Duodenal mucosa (tissue), 2 donors: ENCODE results near the gene PRDM2.

ENCODE experiments used
- H3K27ac ChIP-seq: one replicate; pipeline ENCODE4 v1.7.0; 2013; ENCODE audit warnings: low read depth, low read length
- H3K27me3 ChIP-seq, 2 donors: one replicate each; pipeline ENCODE4 v1.7.0; 2013; ENCODE audit warnings: low read length in 2 of 2, control low read depth in 1 of 2; ENCODE audit not compliant: insufficient read depth in 2 of 2, control insufficient read depth in 1 of 2
- H3K36me3 ChIP-seq, 2 donors: one replicate each; pipeline ENCODE4 v1.7.0; 2013; ENCODE audit warnings: low read length in 2 of 2, control low read depth in 1 of 2; ENCODE audit not compliant: insufficient read depth in 2 of 2, control insufficient read depth in 1 of 2
- H3K4me1 ChIP-seq, 2 donors: one replicate each; pipeline ENCODE4 v1.7.0; 2013; ENCODE audit warnings: low read length in 2 of 2, control low read depth in 1 of 2; ENCODE audit not compliant: insufficient read depth in 2 of 2, control insufficient read depth in 1 of 2
- H3K4me3 ChIP-seq, 2 donors: one replicate each; pipeline ENCODE4 v1.7.0; 2013; ENCODE audit warnings: low read length in 2 of 2, low read depth in 1 of 2
- H3K9ac ChIP-seq, 2 donors: one replicate each; pipeline ENCODE4 v1.7.0; 2013; ENCODE audit warnings: low read length in 2 of 2, low read depth in 1 of 2
- H3K9me3 ChIP-seq, 2 donors: one replicate each; pipeline ENCODE4 v1.7.0; 2013; ENCODE audit warnings: low read length in 2 of 2, control low read depth in 1 of 2; ENCODE audit not compliant: control insufficient read depth in 1 of 2

Gene PRDM2

GRCh38 chr1:13751458-13751871 is 51.5 kb downstream of the PRDM2 start:
- no peak overlapping the region for H3K27ac ChIP-seq
- H3K9ac ChIP-seq, result peak overlapping the region in 1 of 2 donors; percentile 85
- H3K36me3 ChIP-seq, result peaks cover 0 to 3% of the 10 kb centered on the region in 2 donors
- no peaks in the 10 kb centered on the region for H3K9me3 ChIP-seq
- peak overlapping the region in 1 of 2 donors; percentile 16 for H3K4me3 ChIP-seq
- no peaks in the 10 kb centered on the region for H3K27me3 ChIP-seq
- peaks cover 21 to 25% of the 10 kb centered on the region in 2 donors for H3K4me1 ChIP-seq

GRCh38 chr1:13751985-13752384 is 52.0 kb downstream of the PRDM2 start:
- Histone ChIP-seq H3K27ac (no peak overlapping the region), H3K9ac (no peak overlapping the region), H3K4me1 (peaks cover 21 to 29% of the 10 kb centered on the region in 2 donors), H3K4me3 (peak overlapping the region in 1 of 2 donors; percentile 16), H3K36me3 (peaks cover 0 to 3% of the 10 kb centered on the region in 2 donors), H3K9me3 (no peaks in the 10 kb centered on the region), H3K27me3 (no peaks in the 10 kb centered on the region)

- H3K9me3 ChIP-seq, result no peaks in the 10 kb centered on the region
- no peak overlapping the region for H3K4me3 ChIP-seq
- no peak overlapping the region for H3K9ac ChIP-seq
- H3K36me3 ChIP-seq, result peaks cover 0 to 3% of the 10 kb centered on the region in 2 donors
- H3K4me1 ChIP-seq, result peaks cover 21 to 32% of the 10 kb centered on the region in 2 donors
- no peaks in the 10 kb centered on the region for H3K27me3 ChIP-seq
- H3K27ac ChIP-seq, result no peak overlapping the region
These were observed 52.9 kb downstream of the PRDM2 start for GRCh38 chr1:13752852-13753251.

- H3K27ac ChIP-seq, result no peak overlapping the region
- peaks cover 16 to 27% of the 10 kb centered on the region in 2 donors for H3K4me1 ChIP-seq
- H3K9me3 ChIP-seq, result no peaks in the 10 kb centered on the region
- H3K36me3 ChIP-seq, result peaks cover 0 to 3% of the 10 kb centered on the region in 2 donors
- no peaks in the 10 kb centered on the region for H3K27me3 ChIP-seq
- no peak overlapping the region for H3K4me3 ChIP-seq
- no peak overlapping the region for H3K9ac ChIP-seq
These were observed 53.8 kb downstream of the PRDM2 start for GRCh38 chr1:13753636-13754402.

- Histone ChIP-seq H3K9ac (no peak overlapping the region), H3K27ac (no peak overlapping the region), H3K4me1 (peaks cover 16 to 33% of the 10 kb centered on the region in 2 donors), H3K27me3 (no peaks in the 10 kb centered on the region), H3K36me3 (peaks cover 0 to 3% of the 10 kb centered on the region in 2 donors), H3K9me3 (no peaks in the 10 kb centered on the region), H3K4me3 (no peak overlapping the region)
These were observed 54.6 kb downstream of the PRDM2 start for GRCh38 chr1:13754510-13755103.

- Histone ChIP-seq H3K9me3 (no peaks in the 10 kb centered on the region), H3K27me3 (no peaks in the 10 kb centered on the region), H3K9ac (no peak overlapping the region), H3K27ac (no peak overlapping the region), H3K4me1 (peaks cover 0 to 25% of the 10 kb centered on the region in 2 donors), H3K36me3 (peaks cover 0 to 3% of the 10 kb centered on the region in 2 donors), H3K4me3 (no peak overlapping the region)
These were observed 56.7 kb downstream of the PRDM2 start for GRCh38 chr1:13756557-13757315.

GRCh38 chr1:13757693-13758092 is 57.7 kb downstream of the PRDM2 start:
- H3K27me3 ChIP-seq, result no peaks in the 10 kb centered on the region
- H3K27ac ChIP-seq, result no peak overlapping the region
- no peak overlapping the region for H3K9ac ChIP-seq
- H3K4me3 ChIP-seq, result no peak overlapping the region
- peaks cover 0 to 3% of the 10 kb centered on the region in 2 donors for H3K36me3 ChIP-seq
- no peaks in the 10 kb centered on the region for H3K9me3 ChIP-seq
- peaks cover 0 to 23% of the 10 kb centered on the region in 2 donors for H3K4me1 ChIP-seq

GRCh38 chr1:13759072-13759471 is 59.1 kb downstream of the PRDM2 start:
- no peak overlapping the region for H3K4me3 ChIP-seq
- no peak overlapping the region for H3K9ac ChIP-seq
- no peaks in the 10 kb centered on the region for H3K36me3 ChIP-seq
- no peak overlapping the region for H3K27ac ChIP-seq
- H3K4me1 ChIP-seq, result peaks cover 0 to 22% of the 10 kb centered on the region in 2 donors
- H3K27me3 ChIP-seq, result no peaks in the 10 kb centered on the region
- no peaks in the 10 kb centered on the region for H3K9me3 ChIP-seq

- H3K4me3 ChIP-seq, result no peak overlapping the region
- H3K27ac ChIP-seq, result no peak overlapping the region
- H3K27me3 ChIP-seq, result no peaks in the 10 kb centered on the region
- H3K9me3 ChIP-seq, result no peaks in the 10 kb centered on the region
- no peaks in the 10 kb centered on the region for H3K36me3 ChIP-seq
- peaks cover 0 to 19% of the 10 kb centered on the region in 2 donors for H3K4me1 ChIP-seq
- no peak overlapping the region for H3K9ac ChIP-seq
These were observed 60.4 kb downstream of the PRDM2 start for GRCh38 chr1:13760340-13760739.

- H3K9me3 ChIP-seq, result no peaks in the 10 kb centered on the region
- H3K9ac ChIP-seq, result no peak overlapping the region
- H3K27me3 ChIP-seq, result no peaks in the 10 kb centered on the region
- no peak overlapping the region for H3K27ac ChIP-seq
- peaks cover 0 to 19% of the 10 kb centered on the region in 2 donors for H3K4me1 ChIP-seq
- H3K4me3 ChIP-seq, result no peak overlapping the region
- no peaks in the 10 kb centered on the region for H3K36me3 ChIP-seq
These were observed 60.9 kb downstream of the PRDM2 start for GRCh38 chr1:13760921-13761320.
